Adrenal gland (tissue), 12 donors: Measurements from ENCODE around the gene AK6. TPM values are rescaled to one million over a fixed set of nuclear protein-coding genes. Genes with fewer than 3 reads are reported as not detected.
A peak's percentile ranks its signal among the peaks of the same experiment; 100 is the strongest.
"Not testable (repeated sequence)": the region's sequence is repeated elsewhere in the genome, so short reads cannot be mapped to it uniquely, and the experiment has no call there.

Experiments used
- DNase-seq, 7 donors: peaks; one replicate each; pipeline ENCODE4 v3.0.0-alpha.2; 2019 to 2020
- H3K27ac ChIP-seq, 5 donors: fragments of 200-600 bp; sonication (generic) in 4 of 5; 1 replicate in 3 of 5; 2 replicates in 2 of 5; pipeline versions ENCODE4 v1.5.1 to v1.8.0; 2016 to 2020; ENCODE audit warnings: mild to moderate bottlenecking in 1 of 5
- H3K27me3 ChIP-seq: fragments of 200-600 bp; 2 replicates; pipeline ENCODE4 v1.8.0; 2021
- H3K36me3 ChIP-seq, 2 donors: fragments of 200-600 bp; replicated peaks in 1 of 2; 1 replicate in 1 of 2; 2 replicates in 1 of 2; pipeline versions ENCODE4 v1.5.1 to v1.8.0; 2018 to 2022
- H3K4me1 ChIP-seq, 2 donors: fragments of 200-600 bp; replicated peaks in 1 of 2; 1 replicate in 1 of 2; 2 replicates in 1 of 2; pipeline versions ENCODE4 v1.5.1 to v1.8.0; 2018 to 2021
- H3K4me3 ChIP-seq, 4 donors: fragments of 200-600 bp; sonication (generic) in 3 of 4; one replicate each; pipeline ENCODE4 v1.5.1; 2016 to 2018
- H3K9me3 ChIP-seq, 3 donors: fragments of 200-600 bp; sonication (generic) in 1 of 3; replicated peaks in 1 of 3; 1 replicate in 2 of 3; 2 replicates in 1 of 3; pipeline versions ENCODE4 v1.5.1 to v1.8.0; 2016 to 2021
- CTCF ChIP-seq, 6 experiments: fragments of 450-650 bp in 4 of 6; fragments of 200-600 bp in 2 of 6; sonication (generic) in 1 of 6; IDR thresholded peaks; 1 replicate in 5 of 6; 2 replicates in 1 of 6; pipeline versions ENCODE4 v1.5.1 to v1.8.0; 2016 to 2021; ENCODE audit warnings: antibody characterized with exemption in 6 of 6, mild to moderate bottlenecking in 2 of 6, moderate library complexity in 1 of 6
- POLR2A ChIP-seq, 2 donors: fragments of 450-650 bp; IDR thresholded peaks; one replicate each; pipeline ENCODE4 v1.6.1; 2017; ENCODE audit warnings: antibody characterized with exemption in 2 of 2, mild to moderate bottlenecking in 2 of 2, moderate library complexity in 1 of 2
- WGBS, 4 donors: extraction: QIAGEN DNeasy Blood & Tissue Kit in 2 of 4; methylation state at CpG; one replicate each; pipeline versions ENCODE4 v1.1.5 to v1.1.7; 2013 to 2017; 5-methylcytosine and 5-hydroxymethylcytosine counted together
- intact Hi-C, 2 donors: fragments of 100-400 bp; cut with DNase I; formaldehyde crosslinking; loops; one replicate each; pipeline versions ENCODE4 v1.14.1 to v1.15.0; 2022 to 2023
- polyA plus RNA-seq, 3 donors: library from polyadenylated mRNA; stranded (reverse); fragments of 200-250 nt in 2 of 3; fragments of 350-450 nt in 1 of 3; fragmentation: Illumina TruSeq in 1 of 3; extraction: RNeasy Lipid Tissue Mini Kit (QIAGEN cat#74804) in 1 of 3; gene quantifications; one replicate each; pipeline ENCODE4 v1.2.3, GENCODE V29; 2013 to 2014
- total RNA-seq, 9 donors: library from RNA; depleted of rRNA in 4 of 9; stranded (reverse); fragments of >200 nt in 4 of 9; fragments of 120-200 nt in 1 of 9; fragmentation: NEBNext Ultra II Directional in 1 of 9; extraction: Animal tissue kit (Norgen Biotek cat#: 25700) in 1 of 9; gene quantifications; one replicate each; pipeline versions ENCODE4 v1.1.0 to v1.2.4, GENCODE V29; 2013 to 2023
- donor health status: healthy with polysubstance abuse.
- donor health status: Bipolar disorder and iron deficiency.
- donor health status: DM: yes; HTN: yes; CAD: no.
- donor health status: DM: no; HTN: no; CAD: no.
- donor health status: DM: no; HTN: no; CAD: no.
- donor health status: DM: yes; HTN: yes; CAD: no.

The AK6 gene
- total and polyA plus RNA-seq, 12 donors: 9.6 to 190 (median 54.7) TPM

GRCh38 chr5:69335341-69335935, 33.9 kb downstream of the AK6 start:
- Histone ChIP-seq H3K9me3 (no peaks in the 10 kb centered on the region), H3K4me3 (no peak overlapping the region), H3K36me3 (no peaks in the 10 kb centered on the region), H3K27me3 (no peaks in the 10 kb centered on the region), H3K4me1 (peaks cover 0 to 13% of the 10 kb centered on the region in 2 donors), H3K27ac (no peak overlapping the region)
- intact Hi-C loops: loop anchor here in 1 of 2 donors (10.0 kb wide), 2 partner anchors 241 to 291 kb away; partner anchors contain the start of gene SLC30A5
- WGBS, 4 donors: 83 to 93% (median 88%) methylated on average over 7 of the region's 7 CpGs
- TF ChIP-seq POLR2A (IDR thresholded peaks at IDR 0.05) (no peak), CTCF (IDR thresholded peaks at IDR 0.05) (no peak)
- peak in 1 of 7 donors; percentile 48 for DNase-seq

GRCh38 chr5:69334793-69335268, 34.5 kb downstream of the AK6 start:
- Histone ChIP-seq H3K4me3 (no peak overlapping the region), H3K27me3 (no peaks in the 10 kb centered on the region), H3K27ac (no peak overlapping the region), H3K9me3 (no peaks in the 10 kb centered on the region), H3K4me1 (peaks cover 0 to 13% of the 10 kb centered on the region in 2 donors), H3K36me3 (no peaks in the 10 kb centered on the region)
- WGBS, 4 donors: 10 to 12% (median 11%) methylated on average over 17 to 18 of the region's 18 CpGs
- TF ChIP-seq CTCF (IDR thresholded peaks at IDR 0.05): peak; percentile 65 to 82 (median 76)
- no peak for TF ChIP-seq POLR2A (IDR thresholded peaks at IDR 0.05)
- intact Hi-C loops: loop anchor here in 1 of 2 donors (10.0 kb wide), 2 partner anchors 240 to 290 kb away; partner anchors contain the start of gene SLC30A5
- DNase-seq: peak; percentile 83 to 96 (median 90)

GRCh38 chr5:69333668-69334315, 35.5 kb downstream of the AK6 start:
- intact Hi-C loops: loop anchor here in 1 of 2 donors (10.0 kb wide), 2 partner anchors 239 to 289 kb away; partner anchors contain the start of gene SLC30A5
- not testable (repeated sequence) for H3K9me3 ChIP-seq, H3K36me3 ChIP-seq, H3K27me3 ChIP-seq, H3K27ac ChIP-seq, H3K4me3 ChIP-seq
- DNase-seq: peak in 1 of 7 donors; percentile 57
- peaks cover 0 to 13% of the 10 kb centered on the region in 2 donors for H3K4me1 ChIP-seq
- WGBS, 4 donors: 93 to 96% (median 95%) methylated on average over 16 to 25 of the region's 25 CpGs

DNA sequence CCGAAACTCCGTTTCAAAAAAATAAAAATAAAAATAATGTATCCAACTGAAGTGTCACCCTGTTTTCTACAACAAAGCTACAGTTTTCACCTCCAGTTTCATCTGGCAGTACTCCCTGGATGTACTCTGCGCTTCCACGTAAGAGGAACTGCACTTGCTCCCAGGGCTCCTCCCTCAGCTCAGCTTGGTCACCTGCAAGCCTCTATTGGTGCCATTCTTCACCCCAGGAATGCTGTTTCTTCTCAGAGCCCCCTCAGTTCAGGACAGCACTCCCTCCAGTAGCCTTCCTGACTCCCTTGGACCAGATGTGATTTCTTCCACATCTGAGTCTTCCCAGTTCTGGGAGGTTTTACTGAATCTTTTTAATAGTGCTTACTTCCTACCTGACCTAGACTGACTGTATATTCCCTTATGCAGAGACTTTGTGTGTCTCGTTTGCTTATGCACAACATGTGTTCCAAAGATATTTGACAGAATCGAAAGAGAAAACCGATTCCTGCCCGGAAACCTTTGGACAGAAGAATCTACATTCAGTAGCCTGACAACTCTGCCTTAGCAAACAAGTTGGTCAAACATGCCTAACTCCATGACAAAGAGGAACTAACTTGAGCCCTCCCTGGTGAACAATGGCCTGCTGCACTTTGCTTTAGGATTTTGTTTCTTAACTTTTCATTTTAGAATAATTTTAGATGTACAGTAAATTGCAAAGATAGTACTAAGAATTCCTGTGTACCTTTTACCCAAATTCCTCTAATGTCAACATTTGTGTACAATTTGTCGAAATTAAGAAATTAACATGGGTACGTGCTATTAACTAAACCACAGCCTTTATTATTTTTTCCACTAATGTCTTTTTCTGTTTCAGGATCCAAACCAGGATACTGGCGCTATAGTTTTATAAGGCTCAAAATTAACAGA, 37.5 kb downstream of the AK6 start:
- H3K9me3 ChIP-seq: no peaks in the 10 kb centered on the region
- WGBS, 4 donors: 56 to 65% (median 61%) methylated on average over 11 of the region's 11 CpGs
- no peaks in the 10 kb centered on the region for H3K36me3 ChIP-seq
- TF ChIP-seq POLR2A (IDR thresholded peaks at IDR 0.05): no peak
- TF ChIP-seq CTCF (IDR thresholded peaks at IDR 0.05): no peak
- peak in 1 of 7 donors; percentile 41 for DNase-seq
- intact Hi-C loops: loop anchor here in 1 of 2 donors (10.0 kb wide), 2 partner anchors 237 to 287 kb away; partner anchors contain the start of gene SLC30A5
- H3K27me3 ChIP-seq: no peaks in the 10 kb centered on the region
- H3K27ac ChIP-seq: peak overlapping the region in 2 of 5 donors; percentile 53 to 55
- peak overlapping the region; percentile 15 to 59 (median 36) for H3K4me3 ChIP-seq
- peaks cover 0 to 13% of the 10 kb centered on the region in 2 donors for H3K4me1 ChIP-seq
